AG20443 (cell line): Measurements from ENCODE around the gene CAD.

Experiments
- DNase-seq: peaks from one replicate; pipeline ENCODE4 v3.0.0; 2012; ENCODE audit warnings: low spot score, mixed read lengths

The CAD gene

DNA sequence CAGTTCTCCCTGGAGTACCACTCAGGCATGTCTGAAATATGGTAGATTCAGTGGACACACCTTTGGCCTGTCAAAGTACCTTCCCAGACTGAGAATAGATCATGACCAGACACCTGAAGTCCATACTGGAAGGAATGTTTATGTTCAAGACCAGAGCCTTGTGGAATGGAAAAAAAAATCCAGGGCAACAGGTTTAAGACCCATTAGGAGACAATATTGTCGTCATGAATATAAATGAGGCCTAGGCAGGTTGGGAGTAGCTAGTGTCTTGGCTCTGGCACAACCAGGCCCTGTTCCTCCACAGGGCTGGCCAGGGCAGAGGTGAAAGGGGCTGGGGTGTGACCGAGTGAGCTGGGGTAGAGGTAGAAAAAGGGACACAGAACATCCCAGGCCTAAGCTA lies 18.5 kb upstream of the CAD start:
- DNase-seq: no peak

DNA sequence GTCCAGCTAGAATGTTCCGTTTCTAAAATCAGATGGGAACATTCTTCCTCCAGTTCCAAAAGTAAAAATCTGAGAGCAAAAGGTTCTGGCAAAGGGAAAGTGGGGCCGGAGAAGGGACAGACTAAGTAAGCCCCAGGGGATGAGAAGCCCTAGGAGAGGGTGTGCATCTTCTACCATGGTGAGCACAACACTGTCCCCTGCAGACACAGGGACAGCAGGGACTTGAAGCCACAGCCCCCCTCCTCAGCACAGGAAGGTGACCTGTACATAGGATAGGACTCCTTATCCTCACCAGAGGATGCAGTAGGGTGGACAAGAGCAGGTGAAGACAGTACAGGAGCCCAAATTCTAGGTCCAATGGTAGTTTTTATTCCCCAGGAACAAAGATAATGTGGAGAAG lies 17.9 kb upstream of the CAD start:
- DNase-seq: no peak

DNA sequence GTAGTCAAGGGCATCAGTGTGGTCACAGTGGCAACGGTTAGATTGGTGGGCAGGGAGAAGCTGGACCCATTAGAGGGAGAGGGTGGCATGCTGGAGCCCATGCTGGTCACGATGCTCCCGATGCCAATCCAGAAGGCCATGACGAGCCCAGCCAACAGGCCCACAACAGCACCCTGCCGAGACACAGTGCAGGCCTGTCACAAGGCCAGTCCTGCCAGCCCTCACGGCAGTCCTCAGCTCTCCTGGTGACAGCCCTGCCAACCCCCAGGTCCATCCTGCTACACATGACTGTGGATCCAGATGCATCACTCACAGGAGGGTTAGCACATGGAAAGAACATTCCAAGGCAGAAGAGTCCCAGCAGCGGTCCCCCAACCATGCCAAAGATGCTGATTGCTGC lies 15.5 kb upstream of the CAD start:
- DNase-seq: no peak

DNA sequence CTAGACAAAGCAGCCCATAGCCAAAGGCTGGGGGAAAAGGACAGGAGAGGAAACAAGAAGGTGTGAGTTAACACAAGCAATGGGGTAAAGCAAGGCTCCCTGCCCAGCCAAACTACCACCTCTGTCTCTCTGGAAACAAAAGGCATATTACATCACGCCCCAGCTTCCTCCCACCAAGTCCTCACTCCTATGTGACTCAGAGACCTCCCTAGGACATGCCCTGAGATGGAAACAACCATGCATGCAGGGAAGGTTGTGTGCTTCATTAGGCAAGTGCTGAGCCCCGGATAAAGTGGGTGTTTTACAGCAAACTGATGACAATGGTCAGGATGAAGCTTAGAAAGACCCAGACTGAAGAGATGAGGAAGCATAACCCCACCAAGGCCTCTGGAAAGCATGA lies 14.3 kb upstream of the CAD start:
- DNase-seq: no peak

DNA sequence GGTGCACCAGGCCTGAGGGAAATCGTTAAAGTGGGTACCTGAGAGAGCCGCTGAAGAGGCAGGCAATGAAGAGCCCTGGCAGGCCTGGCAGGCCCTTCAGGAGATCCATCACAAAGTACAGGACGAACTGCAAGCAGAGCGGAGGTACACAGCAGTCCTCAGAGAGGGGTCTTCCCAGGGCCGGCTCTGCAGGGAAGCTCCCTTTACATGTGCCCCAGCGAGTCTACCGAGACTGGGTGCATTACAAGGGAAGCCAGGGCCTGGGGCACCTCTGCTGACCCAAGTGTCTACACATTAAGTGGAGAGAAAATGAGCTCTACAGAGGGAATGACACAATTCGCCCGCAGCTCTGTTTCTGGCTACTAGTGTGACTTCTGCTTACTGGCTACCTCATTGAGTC lies 13.4 kb upstream of the CAD start:
- DNase-seq: no peak

DNA sequence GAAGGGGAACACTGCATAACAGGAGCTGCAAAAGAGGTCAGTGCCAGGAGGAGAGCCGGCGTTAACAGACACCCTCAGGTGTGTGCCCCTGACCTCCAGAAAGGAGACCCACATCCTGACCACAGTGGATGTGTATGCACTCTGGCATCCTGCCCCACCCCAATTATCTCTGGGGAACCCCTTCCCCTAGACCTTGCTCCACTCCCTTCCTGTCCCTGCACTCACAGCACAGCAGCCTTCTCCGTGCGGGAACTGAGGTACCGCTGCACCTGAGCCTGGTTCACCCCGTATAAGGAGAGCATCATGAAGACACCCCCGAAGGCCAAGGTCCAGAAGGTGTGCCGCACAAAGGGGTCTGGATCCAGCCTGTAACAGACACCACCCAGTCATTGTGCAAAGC lies 12.6 kb upstream of the CAD start:
- no peak for DNase-seq

DNA sequence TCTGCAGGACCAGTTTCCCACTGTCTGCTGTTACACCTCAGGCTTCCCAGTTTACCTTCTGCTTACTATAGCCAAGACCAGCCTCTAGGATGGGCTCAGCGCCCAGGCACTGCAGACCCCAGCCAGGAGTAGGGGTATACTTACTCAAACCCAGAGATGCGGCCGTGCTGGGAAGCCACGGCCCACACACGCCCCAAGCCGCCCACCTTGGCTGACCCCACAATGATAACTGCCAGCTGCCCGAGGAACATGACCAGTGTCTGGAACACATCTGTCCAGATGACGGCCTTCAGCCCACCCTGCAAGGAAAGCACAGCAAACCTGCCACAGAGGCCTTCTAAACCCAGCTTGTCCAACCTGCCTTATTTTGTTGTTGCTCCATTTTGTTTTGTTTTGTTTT lies 12.0 kb upstream of the CAD start:
- DNase-seq: no peak

DNA sequence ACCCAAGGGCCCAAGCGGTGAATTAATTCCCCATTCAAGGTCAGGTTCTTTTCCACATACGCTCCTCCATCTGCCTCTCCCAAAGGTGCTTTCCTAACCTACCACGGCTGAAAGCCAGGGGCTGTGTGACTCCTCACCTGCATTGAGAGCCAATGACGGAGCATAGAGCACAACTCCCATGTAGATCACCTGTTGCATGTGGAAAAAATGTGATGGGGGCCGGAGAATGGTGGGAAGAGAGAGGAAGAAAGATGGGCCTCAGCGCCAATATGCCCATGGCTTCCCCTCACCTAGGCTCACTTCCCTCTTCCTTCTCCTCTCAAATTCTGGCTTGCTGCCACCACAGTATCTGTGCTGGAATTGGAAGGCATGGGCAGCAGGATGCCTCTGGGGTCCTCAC lies 10.8 kb upstream of the CAD start:
- no peak for DNase-seq

DNA sequence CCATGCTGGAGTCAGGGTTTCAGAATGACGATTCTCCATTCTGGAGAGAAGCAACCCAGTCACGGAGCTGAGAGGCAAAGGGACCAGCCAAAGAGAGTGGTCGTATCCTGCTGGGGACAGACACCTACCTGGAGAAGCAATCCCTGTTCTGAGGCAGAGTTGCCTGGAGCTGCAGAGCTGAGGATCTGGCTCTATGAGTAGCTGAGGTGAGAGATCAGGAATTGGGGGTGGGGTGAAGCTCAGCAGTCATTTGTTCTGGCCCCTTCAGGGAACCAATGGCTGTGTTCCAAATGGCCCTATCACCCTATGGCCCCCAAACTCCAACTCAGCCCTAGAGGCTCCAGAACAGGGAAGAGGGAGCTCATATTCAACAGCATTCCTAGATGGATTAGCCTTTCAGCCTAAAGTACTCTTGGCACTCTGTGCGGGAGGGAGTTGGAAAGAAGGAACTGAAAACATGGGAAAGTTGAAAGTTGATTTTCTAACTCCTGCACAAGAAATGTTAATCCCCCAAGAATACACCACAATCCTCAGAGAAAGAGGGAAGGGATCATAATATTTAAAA lies 8.6 kb upstream of the CAD start:
- no peak for DNase-seq

DNA sequence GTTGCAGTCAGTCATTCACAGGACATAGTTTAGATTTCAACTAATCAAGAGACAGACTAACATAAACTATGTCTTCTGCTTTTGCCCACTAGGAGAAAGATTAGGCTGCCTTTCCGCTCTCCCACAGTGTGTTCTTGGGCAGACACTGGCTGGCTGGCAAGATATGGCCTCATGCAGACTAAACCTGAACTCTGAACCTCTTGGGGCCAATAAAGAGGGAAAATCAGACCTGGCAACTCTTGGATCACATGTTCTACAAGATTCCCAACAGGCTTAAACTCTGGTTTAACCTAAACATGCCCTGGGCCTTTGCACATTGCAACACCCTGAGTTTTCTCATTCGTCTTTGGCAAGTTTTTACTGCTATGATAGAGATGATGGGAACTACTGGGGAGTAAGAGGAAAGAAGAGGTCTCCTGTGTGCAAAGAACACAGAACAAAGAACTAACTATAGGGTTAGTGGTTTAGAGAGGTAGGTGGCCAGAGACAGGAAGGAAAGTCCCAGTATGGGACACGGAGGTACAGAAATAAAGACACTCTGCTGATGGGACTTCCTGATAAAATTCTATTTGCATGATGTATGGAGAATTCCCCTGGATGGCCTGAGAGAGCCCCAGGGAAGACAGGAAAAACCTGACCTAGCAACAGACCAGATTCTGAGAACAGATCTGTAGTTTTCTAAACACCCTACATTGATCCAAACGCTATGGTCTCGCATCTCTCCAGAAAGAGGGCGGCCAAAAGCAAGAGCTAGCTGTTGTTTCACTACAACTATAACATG lies 7.4 kb upstream of the CAD start:
- DNase-seq: no peak

DNA sequence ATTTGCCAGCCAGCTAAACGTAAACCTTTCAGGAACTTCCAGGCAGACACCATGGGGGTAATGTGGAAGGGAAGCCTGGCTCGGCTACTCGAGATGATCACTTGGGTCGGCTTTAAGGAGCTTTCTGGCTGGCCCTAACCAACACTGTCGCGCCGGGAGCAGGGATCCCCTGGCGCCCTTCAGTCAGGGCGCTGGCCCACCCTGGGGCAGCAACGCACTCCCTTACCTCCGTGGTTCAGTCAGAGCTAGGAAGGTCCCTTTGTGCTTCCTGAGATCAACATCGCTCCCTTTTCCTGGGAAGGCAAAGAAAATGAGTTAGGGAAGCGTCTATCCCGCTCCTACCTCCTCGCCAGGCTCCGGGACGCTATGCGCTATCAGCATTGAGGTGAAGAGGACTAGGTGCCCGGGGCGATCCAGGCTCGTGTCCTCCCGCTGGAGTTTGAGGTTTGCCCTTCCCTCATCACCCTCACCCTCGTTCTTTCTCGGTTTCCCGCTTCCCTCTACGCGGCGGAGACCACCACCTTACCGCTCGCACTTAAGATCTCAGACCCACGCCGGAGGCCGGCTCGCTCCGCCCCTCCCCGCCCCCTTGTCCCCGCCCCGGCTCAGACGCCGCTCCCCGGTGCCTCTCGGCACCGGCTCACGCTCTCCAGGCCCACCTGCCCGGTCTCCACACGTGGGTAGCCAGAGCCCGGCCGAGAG lies 5.8 kb upstream of the CAD start:
- no peak for DNase-seq

DNA sequence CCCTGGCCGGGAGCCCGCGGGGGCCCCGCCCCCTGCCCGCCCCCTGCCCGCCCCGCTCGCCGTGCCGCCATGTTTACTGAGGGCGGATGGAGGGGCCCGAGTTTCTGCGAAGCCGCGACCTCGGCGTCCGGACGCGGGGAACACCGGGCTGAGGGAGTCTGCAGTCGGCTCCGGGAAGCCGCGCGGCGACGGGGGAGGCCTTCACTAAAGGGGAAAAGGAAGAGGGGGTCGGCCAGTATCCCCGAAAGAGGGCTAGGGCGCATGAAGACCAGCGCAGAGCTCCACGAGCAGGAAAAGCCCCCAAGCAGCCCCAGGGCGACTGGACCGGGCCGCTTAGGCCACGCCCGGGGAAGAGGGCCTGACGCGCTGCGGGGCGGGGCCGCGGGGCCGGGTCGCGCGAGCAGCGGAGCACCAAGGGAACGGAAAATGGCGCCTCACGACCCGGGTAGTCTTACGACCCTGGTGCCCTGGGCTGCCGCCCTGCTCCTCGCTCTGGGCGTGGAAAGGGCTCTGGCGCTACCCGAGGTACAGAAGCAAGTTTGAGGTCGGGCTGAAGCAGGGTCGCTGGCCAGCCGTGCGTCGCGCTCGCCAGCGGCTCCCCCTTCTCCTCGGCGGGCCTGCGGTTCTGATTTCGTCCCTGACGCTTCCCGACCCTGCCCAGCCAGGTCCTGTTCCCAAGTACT lies 5.1 kb upstream of the CAD start, which contains the start of the genes ATRAID and SLC5A6:
TSS of gene ATRAID (plus strand) at position 99 of the 683 bp plus-strand sequence. CDS start at position 427, 328 bp downstream.
TSS of gene SLC5A6 (minus strand) at position 326 of the 683 bp plus-strand sequence. CDS start 4,618 bp downstream, outside the sequence.
- peak; percentile 98 for DNase-seq

DNA sequence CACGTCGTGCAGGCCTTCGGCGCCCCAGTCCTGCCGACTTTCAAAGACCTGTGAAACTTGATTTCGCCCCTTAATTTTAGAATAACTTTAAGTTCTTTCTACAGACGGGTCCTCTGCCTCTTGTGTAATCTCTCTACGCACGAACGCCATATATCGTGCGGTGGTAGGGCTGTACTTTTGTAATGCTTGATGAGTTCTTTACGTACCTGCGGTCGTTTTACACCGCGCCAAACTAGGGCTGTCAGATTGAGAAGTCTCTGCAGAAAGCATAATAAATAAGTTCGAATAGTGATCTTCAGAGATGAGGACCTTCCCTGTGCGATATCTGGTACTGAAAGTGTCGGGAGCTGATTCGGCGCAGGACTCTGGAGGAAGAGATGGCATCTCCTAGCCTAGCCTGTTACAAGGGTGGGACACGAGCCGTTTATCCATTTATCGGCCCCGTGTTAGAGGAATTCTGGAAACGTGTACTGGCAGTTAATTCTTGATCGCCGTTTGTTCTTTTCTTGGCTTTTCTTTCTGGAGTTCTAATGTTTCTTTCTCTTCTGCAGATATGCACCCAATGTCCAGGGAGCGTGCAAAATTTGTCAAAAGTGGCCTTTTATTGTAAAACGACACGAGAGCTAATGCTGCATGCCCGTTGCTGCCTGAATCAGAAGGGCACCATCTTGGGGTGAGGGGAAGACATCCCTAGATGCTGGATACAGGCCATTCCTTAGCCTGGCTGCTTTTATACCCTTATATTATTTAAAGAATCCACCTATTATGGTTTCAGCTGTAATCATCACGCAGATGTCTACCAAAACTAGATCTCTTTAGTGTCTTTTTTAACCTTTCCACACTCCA lies 4.3 kb upstream of the CAD start:
- peak; percentile 70 for DNase-seq

DNA sequence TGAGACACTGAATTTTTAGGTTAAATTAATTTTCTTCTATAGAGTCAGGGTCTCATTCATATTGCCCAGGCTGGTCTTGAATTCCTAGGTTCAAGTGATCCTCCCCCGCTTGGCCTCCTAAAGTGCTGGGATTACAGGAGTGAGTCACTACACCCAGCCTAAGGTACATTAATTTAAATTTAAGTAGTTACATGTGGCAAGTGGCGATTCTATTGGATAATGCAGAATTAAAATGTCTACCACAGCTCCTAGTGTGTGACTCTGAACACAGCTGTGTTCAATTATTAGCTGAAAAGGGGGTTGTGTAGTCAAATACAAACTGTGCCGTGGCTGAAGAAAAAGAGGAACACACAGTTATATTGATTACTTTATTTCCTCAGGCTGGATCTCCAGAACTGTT lies 2.2 kb upstream of the CAD start:
- no peak for DNase-seq

DNA sequence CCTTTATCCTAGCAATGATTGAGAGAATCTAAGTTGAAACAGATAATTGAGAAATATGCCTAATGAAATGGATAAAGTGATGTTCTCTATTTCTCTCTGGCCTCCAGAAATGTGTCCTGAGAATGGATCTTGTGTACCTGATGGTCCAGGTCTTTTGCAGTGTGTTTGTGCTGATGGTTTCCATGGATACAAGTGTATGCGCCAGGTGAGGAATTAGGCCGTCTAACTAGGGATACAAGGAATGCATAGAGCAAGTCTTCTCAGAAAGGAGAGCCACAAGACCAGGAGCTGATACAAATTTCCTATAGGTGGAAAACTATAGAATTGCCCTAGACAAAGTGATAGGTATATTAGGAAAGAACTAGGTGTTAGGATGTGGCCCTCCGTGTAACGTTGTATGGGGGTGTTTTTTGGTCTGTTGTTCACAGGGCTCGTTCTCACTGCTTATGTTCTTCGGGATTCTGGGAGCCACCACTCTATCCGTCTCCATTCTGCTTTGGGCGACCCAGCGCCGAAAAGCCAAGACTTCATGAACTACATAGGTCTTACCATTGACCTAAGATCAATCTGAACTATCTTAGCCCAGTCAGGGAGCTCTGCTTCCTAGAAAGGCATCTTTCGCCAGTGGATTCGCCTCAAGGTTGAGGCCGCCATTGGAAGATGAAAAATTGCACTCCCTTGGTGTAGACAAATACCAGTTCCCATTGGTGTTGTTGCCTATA lies 592 bp upstream of the CAD start:
- DNase-seq: no peak

DNA sequence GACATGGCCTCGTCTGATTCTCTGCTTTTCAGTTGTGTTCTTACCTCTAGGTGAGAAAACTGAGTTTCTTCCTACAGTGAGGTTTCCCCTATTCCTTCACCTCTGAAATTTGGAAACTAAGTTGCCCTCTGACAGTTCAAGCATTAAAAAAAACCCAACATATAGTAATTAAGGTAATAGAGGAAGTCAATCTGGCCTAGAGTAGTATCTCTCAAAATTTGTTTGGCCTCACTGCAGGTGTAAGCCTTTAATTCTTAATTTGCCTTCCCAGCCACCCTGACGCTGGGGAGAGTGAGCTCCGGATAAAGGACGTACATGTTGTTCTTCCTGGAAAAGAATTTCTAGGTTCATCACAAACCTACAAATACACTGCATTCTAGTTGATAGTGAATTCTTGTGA lies 1.4 kb downstream of the CAD start:
- no peak for DNase-seq

DNA sequence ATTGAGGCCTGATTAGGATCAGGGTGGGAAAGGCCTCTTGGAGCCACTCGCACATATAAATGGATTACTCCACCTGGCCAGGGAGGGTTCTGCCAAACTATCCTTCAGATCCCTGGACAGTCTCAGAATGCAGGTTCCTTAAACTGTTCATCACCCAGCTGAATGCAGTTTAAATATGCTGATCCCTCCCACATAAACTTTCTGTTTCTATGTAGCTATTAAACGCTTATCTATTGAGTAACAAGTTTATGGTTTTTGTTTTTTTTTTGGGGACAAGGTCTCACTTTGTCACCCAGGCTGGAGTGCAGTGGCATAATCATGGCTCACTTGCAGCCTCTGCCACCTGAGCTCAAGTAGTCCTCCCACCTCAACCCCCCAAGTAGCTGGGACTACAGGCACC lies 1.9 kb downstream of the CAD start:
- no peak for DNase-seq

DNA sequence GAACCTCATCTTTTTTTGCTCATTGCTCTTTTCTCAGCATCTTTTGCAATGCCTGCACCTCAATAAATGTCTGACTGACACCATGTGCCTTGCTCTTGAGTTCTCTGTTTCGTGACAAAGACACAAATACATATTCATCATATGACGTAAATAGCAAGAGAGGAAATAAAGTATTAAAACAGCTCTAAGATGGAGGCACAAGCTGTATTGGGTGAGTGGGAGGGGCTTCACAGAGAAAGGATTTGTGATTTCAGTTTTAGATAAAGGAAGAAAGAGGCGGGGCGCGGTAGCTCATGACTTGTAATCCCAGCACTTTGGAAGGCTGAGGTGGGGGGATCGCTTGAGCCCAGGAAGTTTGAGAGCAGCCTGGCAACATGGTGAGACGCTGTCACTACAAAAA lies 2.9 kb downstream of the CAD start:
- no peak for DNase-seq

DNA sequence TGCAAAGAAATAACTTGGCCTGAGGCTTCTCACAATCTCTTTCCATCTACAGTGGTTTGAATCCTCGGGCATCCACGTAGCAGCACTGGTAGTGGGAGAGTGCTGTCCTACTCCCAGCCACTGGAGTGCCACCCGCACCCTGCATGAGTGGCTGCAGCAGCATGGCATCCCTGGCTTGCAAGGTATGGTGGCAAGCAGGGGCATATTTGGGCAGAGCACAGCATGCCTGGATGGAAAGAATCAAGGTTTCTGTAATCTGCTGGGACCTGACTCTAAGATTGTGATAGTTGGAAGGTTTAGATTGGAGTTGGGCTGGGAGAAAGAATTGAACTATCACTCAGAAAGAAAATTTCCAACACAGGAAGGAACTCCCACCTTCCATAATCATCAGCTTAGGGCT lies 4.0 kb downstream of the CAD start:
- DNase-seq: no peak

DNA sequence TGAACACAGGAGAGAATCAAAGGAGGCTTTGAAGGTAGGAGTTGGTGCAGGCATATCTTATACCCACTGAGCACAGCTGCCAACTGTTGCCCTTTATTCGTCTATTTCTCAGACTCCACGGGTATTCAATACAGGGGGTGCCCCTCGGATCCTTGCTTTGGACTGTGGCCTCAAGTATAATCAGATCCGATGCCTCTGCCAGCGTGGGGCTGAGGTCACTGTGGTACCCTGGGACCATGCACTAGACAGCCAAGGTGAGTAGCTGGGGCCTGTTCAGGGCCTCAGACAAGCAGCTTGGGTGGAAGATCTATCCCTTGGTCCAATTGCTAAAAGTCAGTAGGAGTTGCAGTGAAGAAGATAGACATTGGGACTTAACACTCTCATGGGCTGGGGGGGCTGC lies 5.2 kb downstream of the CAD start:
- no peak for DNase-seq

DNA sequence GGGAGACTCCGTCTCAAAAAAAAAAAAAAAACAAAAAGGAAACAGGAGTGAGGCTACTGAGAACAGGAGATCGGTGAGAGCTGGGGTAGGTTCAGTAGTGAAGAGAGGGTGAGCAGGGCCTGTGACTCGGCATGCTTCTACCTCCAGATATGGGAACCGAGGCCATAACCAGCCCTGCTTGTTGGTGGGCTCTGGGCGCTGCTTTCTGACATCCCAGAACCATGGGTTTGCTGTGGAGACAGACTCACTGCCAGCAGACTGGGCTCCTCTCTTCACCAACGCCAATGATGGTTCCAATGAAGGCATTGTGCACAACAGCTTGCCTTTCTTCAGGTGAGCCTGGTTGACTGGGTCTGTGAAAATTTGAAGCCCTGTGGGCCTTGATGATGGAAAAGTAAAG lies 6.2 kb downstream of the CAD start:
- no peak for DNase-seq
